HG02798 (cell line): ENCODE measurements around the gene ABR.
"Not testable (repeated sequence)": the region's sequence is repeated elsewhere in the genome, so short reads cannot be mapped to it uniquely, and the experiment has no call there.

Source experiments
- ATAC-seq: cut with Tn5 transposase; IDR thresholded peaks from one replicate; pipeline ENCODE4 v1.9.1; 2021; ENCODE audit warnings: mild to moderate bottlenecking; ENCODE audit not compliant: unreplicated experiment, poor library complexity

Gene ABR

GRCh38 chr17:1124896-1125787 is 54.6 kb downstream of the ABR start:
- ATAC-seq, result no peak

- ATAC-seq, result no peak
Observed at GRCh38 chr17:1123921-1124715, 55.7 kb downstream of the ABR start.

GRCh38 chr17:1123393-1123831 is 56.4 kb downstream of the ABR start:
- ATAC-seq, result no peak

- ATAC-seq, result peak; percentile 39
Observed at GRCh38 chr17:1122533-1123392, 57.0 kb downstream of the ABR start.

GRCh38 chr17:1121442-1121817 is 58.4 kb downstream of the ABR start:
- ATAC-seq, result not testable (repeated sequence)

GRCh38 chr17:1120596-1121441 is 59.0 kb downstream of the ABR start:
- no peak for ATAC-seq

- ATAC-seq, result no peak
Observed at GRCh38 chr17:1119924-1120323, 59.9 kb downstream of the ABR start.

GRCh38 chr17:1116602-1117001 is 63.2 kb downstream of the ABR start:
- ATAC-seq, result no peak

- no peak for ATAC-seq
Observed at GRCh38 chr17:1112875-1113274, 66.9 kb downstream of the ABR start.

- ATAC-seq, result no peak
Observed at GRCh38 chr17:1111599-1112443, 68.0 kb downstream of the ABR start.

- ATAC-seq, result no peak
Observed at GRCh38 chr17:1110862-1111598, 68.8 kb downstream of the ABR start.

GRCh38 chr17:1110541-1110861 is 69.3 kb downstream of the ABR start:
- ATAC-seq, result no peak

GRCh38 chr17:1109606-1110540 is 69.9 kb downstream of the ABR start:
- peak; percentile 28 for ATAC-seq

- peak; percentile 39 for ATAC-seq
Observed at GRCh38 chr17:1108765-1109605, 70.8 kb downstream of the ABR start.

GRCh38 chr17:1108478-1108764 is 71.4 kb downstream of the ABR start:
- ATAC-seq, result peak; percentile 16

- ATAC-seq, result no peak
Observed at GRCh38 chr17:1107777-1108477, 71.9 kb downstream of the ABR start.
